Measurements from ENCODE around the gene BCL7C.
"Not testable (repeated sequence)": the region's sequence is repeated elsewhere in the genome, so short reads cannot be mapped to it uniquely, and the experiment has no call there.

The BCL7C gene

GRCh38 chr16:30860729-30861128 lies 33.1 kb downstream of the BCL7C start:
- not testable (repeated sequence) for DNase-seq (ENCODE audit: low read depth)

GRCh38 chr16:30858829-30859423 lies 35.0 kb downstream of the BCL7C start:
- DNase-seq (ENCODE audit: low read depth) = no peak

GRCh38 chr16:30858111-30858495 lies 35.8 kb downstream of the BCL7C start:
- DNase-seq (ENCODE audit: low read depth) = no peak

GRCh38 chr16:30853758-30854157 lies 40.1 kb downstream of the BCL7C start:
- DNase-seq (ENCODE audit: low read depth) = no peak

GRCh38 chr16:30850246-30850645 lies 43.6 kb downstream of the BCL7C start:
- DNase-seq (ENCODE audit: low read depth) = no peak

GRCh38 chr16:30846649-30847402 lies 47.1 kb downstream of the BCL7C start:
- no peak for DNase-seq (ENCODE audit: low read depth)

GRCh38 chr16:30844671-30845449 lies 49.0 kb downstream of the BCL7C start:
- DNase-seq (ENCODE audit: low read depth) = peak; percentile 61

- no peak for DNase-seq (ENCODE audit: low read depth)
Measured at GRCh38 chr16:30844346-30844670, 49.6 kb downstream of the BCL7C start.

GRCh38 chr16:30843501-30843900 lies 50.4 kb downstream of the BCL7C start:
- DNase-seq (ENCODE audit: low read depth) = no peak

GRCh38 chr16:30842971-30843370 lies 50.9 kb downstream of the BCL7C start:
- no peak for DNase-seq (ENCODE audit: low read depth)

- no peak for DNase-seq (ENCODE audit: low read depth)
Measured at GRCh38 chr16:30841332-30841731, 52.5 kb downstream of the BCL7C start.

GRCh38 chr16:30840611-30841010 lies 53.3 kb downstream of the BCL7C start:
- DNase-seq (ENCODE audit: low read depth) = no peak

- DNase-seq (ENCODE audit: low read depth) = no peak
Measured at GRCh38 chr16:30839523-30840227, 54.2 kb downstream of the BCL7C start.

- no peak for DNase-seq (ENCODE audit: low read depth)
Measured at GRCh38 chr16:30838876-30839471, 54.9 kb downstream of the BCL7C start.

GRCh38 chr16:30837904-30838303 lies 56.0 kb downstream of the BCL7C start:
- no peak for DNase-seq (ENCODE audit: low read depth)

All from non-pigmented ciliary epithelial cell (primary cell).